Parathyroid adenoma (tissue), 2 donors: ENCODE data around the gene C5orf15.

Experiments used
- H2AFZ ChIP-seq: fragments of 300-600 bp; sonication (generic); one replicate; pipeline ENCODE4 v1.7.0; 2017; ENCODE audit warnings: antibody characterized with exemption, mild to moderate bottlenecking
- H3K27ac ChIP-seq: fragments of 300-600 bp; sonication (generic); one replicate; pipeline ENCODE4 v1.7.0; 2017
- H3K27me3 ChIP-seq: fragments of 300-600 bp; sonication (generic); one replicate; pipeline ENCODE4 v1.7.0; 2017; ENCODE audit warnings: low read length; ENCODE audit not compliant: control insufficient read depth, insufficient read depth
- H3K36me3 ChIP-seq: fragments of 300-600 bp; sonication (generic); one replicate; pipeline ENCODE4 v1.7.0; 2017; ENCODE audit warnings: low read length; ENCODE audit not compliant: control insufficient read depth, insufficient read depth
- H3K4me1 ChIP-seq: fragments of 300-600 bp; sonication (generic); one replicate; pipeline ENCODE4 v1.7.0; 2017; ENCODE audit warnings: control low read depth
- H3K4me2 ChIP-seq: fragments of 300-600 bp; sonication (generic); one replicate; pipeline ENCODE4 v1.7.0; 2017; ENCODE audit warnings: low read length
- H3K4me3 ChIP-seq: fragments of 300-600 bp; sonication (generic); one replicate; pipeline ENCODE4 v1.7.0; 2017; ENCODE audit warnings: low read depth, low read length
- H3K79me2 ChIP-seq: fragments of 300-600 bp; sonication (generic); one replicate; pipeline ENCODE4 v1.7.0; 2017; ENCODE audit warnings: control low read depth
- H3K9ac ChIP-seq: fragments of 300-600 bp; sonication (generic); one replicate; pipeline ENCODE4 v1.7.0; 2017; ENCODE audit warnings: mild to moderate bottlenecking
- H3K9me3 ChIP-seq: fragments of 300-600 bp; sonication (generic); one replicate; pipeline ENCODE4 v1.7.0; 2017; ENCODE audit warnings: low read length; ENCODE audit not compliant: control insufficient read depth
- TF ChIP-seq, protein P1 (sequence below): fragments of 300-600 bp; sonication (generic); IDR thresholded peaks from one replicate; pipeline ENCODE4 v1.7.0; 2017; ENCODE audit warnings: antibody characterized with exemption, mild to moderate bottlenecking
- donor health status: primary hyperparathyroidism.

Gene C5orf15

DNA sequence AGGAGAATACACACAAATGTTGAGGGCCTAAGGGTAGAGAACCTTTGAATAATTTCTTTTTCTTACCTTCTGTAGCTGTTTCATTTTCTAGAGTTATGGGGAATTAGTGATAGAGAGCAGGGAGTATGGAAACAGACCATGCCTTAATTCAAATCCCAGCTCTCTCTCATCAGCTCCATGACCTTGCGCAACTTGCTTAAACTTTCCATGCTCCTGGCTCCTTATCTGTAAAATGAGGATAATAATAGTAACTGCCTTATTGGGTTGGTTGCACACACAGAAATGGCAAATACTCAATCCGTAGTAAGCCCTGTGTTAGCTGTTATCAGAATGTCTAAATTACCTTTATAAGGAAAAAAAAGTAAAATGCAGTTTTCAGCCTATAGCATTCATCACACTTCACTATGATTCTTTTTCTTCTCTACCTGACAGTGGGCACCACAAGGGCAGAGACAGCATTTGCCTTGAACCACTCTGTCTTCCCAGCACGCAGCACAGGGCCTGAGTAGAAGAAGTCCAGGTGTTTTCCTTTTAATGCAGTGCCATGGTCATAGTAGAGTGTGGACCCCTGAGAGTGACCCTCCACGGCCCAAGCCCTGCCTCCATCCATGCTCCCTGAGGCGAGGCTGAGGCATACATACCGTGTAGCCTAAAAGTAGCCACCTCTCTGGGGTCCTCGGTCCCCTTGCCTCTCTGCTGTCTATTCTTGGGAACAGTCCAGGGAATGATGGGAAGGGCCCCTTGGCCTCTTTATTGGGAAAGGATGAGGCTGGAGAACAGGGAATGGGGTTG lies 17.4 kb downstream of the C5orf15 start:
- Histone ChIP-seq H3K4me1 (no peaks in the 10 kb centered on the region), H3K27me3 (no peaks in the 10 kb centered on the region), H3K9ac (no peak overlapping the region), H3K36me3 (no peaks in the 10 kb centered on the region), H3K79me2 (no peaks in the 10 kb centered on the region), H3K27ac (no peak overlapping the region), H3K4me2 (no peak overlapping the region), H3K9me3 (no peaks in the 10 kb centered on the region), H3K4me3 (no peak overlapping the region), H2AFZ (no peak overlapping the region)
- TF ChIP-seq, protein P1, sequence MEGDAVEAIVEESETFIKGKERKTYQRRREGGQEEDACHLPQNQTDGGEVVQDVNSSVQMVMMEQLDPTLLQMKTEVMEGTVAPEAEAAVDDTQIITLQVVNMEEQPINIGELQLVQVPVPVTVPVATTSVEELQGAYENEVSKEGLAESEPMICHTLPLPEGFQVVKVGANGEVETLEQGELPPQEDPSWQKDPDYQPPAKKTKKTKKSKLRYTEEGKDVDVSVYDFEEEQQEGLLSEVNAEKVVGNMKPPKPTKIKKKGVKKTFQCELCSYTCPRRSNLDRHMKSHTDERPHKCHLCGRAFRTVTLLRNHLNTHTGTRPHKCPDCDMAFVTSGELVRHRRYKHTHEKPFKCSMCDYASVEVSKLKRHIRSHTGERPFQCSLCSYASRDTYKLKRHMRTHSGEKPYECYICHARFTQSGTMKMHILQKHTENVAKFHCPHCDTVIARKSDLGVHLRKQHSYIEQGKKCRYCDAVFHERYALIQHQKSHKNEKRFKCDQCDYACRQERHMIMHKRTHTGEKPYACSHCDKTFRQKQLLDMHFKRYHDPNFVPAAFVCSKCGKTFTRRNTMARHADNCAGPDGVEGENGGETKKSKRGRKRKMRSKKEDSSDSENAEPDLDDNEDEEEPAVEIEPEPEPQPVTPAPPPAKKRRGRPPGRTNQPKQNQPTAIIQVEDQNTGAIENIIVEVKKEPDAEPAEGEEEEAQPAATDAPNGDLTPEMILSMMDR, result no peak

DNA sequence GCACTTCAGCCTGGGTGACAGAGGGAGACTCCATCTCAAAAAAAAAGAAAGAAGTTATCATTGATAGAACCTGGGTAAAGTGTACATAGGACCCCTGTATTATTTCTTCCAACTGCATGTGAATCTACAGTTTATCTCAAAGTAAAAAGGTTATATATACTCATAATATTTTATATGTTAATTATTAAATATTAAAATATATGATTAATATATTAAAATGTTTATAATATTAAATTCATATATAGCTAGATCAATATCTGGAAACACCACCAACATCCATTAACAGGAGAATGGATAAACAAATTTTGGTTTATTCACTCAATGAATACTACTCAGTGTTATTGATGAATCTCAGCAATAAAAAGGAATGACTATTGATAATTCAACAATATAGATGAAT lies 19.7 kb downstream of the C5orf15 start:
- Histone ChIP-seq H3K27ac (no peak overlapping the region), H3K4me3 (no peak overlapping the region), H3K36me3 (no peaks in the 10 kb centered on the region), H3K27me3 (no peaks in the 10 kb centered on the region), H3K79me2 (no peaks in the 10 kb centered on the region), H3K9ac (no peak overlapping the region), H3K4me1 (no peaks in the 10 kb centered on the region), H2AFZ (no peak overlapping the region), H3K9me3 (no peaks in the 10 kb centered on the region), H3K4me2 (no peak overlapping the region)
- TF ChIP-seq, protein P1, result no peak

DNA sequence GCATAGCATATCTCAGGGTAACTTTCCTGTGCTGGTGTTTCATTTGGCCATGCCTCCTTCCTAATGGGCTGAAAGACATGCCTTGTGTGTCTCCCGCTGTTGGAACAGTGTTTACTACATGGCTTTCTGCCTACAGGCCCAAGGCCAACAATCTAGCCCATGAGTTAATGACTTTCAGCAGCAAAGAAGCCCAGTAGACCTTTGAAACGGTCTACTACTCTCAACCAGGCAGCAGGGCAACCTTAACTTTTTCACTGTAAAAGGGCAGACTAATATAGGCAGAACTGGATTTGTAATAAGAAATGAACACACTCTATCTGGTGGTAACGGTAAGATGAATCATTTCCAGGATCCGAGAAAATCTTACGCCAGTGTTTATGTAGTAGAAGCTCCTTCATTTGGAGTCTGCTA lies 21.0 kb downstream of the C5orf15 start:
- Histone ChIP-seq H3K4me3 (no peak overlapping the region), H3K27me3 (no peaks in the 10 kb centered on the region), H3K9ac (no peak overlapping the region), H3K9me3 (no peaks in the 10 kb centered on the region), H3K36me3 (no peaks in the 10 kb centered on the region), H3K27ac (no peak overlapping the region), H2AFZ (no peak overlapping the region), H3K79me2 (no peaks in the 10 kb centered on the region), H3K4me2 (no peak overlapping the region), H3K4me1 (no peaks in the 10 kb centered on the region)
- TF ChIP-seq, protein P1, result no peak

DNA sequence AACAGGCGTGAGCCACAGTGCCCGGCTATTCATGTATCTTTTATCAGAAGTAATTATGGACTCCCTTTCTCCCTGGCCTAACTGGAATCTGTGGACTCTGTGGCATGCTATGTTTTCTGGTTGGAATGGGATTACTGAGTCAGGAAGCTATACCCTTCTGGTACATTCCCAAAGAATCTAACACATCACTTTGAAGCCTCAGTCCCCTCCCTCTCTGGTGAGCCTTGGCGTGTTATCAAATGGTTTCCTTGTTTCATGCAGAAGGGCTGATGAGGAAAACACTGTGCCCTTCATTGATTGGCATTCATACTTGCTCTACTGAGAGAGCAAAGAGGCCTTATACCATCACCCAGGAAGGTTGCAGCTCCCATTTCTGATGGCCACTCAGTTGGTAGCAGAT lies 22.9 kb downstream of the C5orf15 start:
- Histone ChIP-seq H3K9me3 (no peaks in the 10 kb centered on the region), H3K27ac (no peak overlapping the region), H2AFZ (no peak overlapping the region), H3K4me3 (no peak overlapping the region), H3K4me2 (no peak overlapping the region), H3K36me3 (no peaks in the 10 kb centered on the region), H3K9ac (no peak overlapping the region), H3K79me2 (no peaks in the 10 kb centered on the region), H3K27me3 (no peaks in the 10 kb centered on the region), H3K4me1 (no peaks in the 10 kb centered on the region)
- TF ChIP-seq, protein P1, result no peak
